HS-27A (cell line): ENCODE results near the gene SPRYD3.
A peak's percentile ranks its signal among the peaks of the same experiment; 100 is the strongest.
"Not testable (repeated sequence)": the region's sequence is repeated elsewhere in the genome, so short reads cannot be mapped to it uniquely, and the experiment has no call there.

Source experiments
- DNase-seq: peaks from one replicate; pipeline ENCODE4 v3.0.0-alpha.2; 2012; ENCODE audit warnings: low read depth, missing footprints

The SPRYD3 gene

GRCh38 chr12:53051058-53051880 lies 27.9 kb downstream of the SPRYD3 start:
- DNase-seq = no peak

- no peak for DNase-seq
These were observed 28.6 kb downstream of the SPRYD3 start for GRCh38 chr12:53050426-53051057.

GRCh38 chr12:53049571-53050318 lies 29.4 kb downstream of the SPRYD3 start, which contains the start of gene TNS2:
Gene TNS2 (plus strand): TSS chr12:53050065. CDS start chr12:53050186, 121 bp downstream.
- DNase-seq = no peak

GRCh38 chr12:53048780-53049401 lies 30.3 kb downstream of the SPRYD3 start:
- peak; percentile 59 for DNase-seq

- peak; percentile 66 for DNase-seq
These were observed 31.0 kb downstream of the SPRYD3 start for GRCh38 chr12:53048033-53048779.

- DNase-seq = peak; percentile 73
These were observed 31.8 kb downstream of the SPRYD3 start for GRCh38 chr12:53047221-53048032.

GRCh38 chr12:53046655-53047220 lies 32.5 kb downstream of the SPRYD3 start:
- DNase-seq = peak; percentile 73

- DNase-seq = no peak
These were observed 33.5 kb downstream of the SPRYD3 start for GRCh38 chr12:53045696-53046045.

- DNase-seq = no peak
These were observed 34.1 kb downstream of the SPRYD3 start for GRCh38 chr12:53044896-53045695.

- no peak for DNase-seq
These were observed 35.1 kb downstream of the SPRYD3 start for GRCh38 chr12:53044052-53044581.

GRCh38 chr12:53042607-53043454 lies 36.4 kb downstream of the SPRYD3 start:
- DNase-seq = no peak

GRCh38 chr12:53039851-53040250 lies 39.3 kb downstream of the SPRYD3 start:
- DNase-seq = no peak

GRCh38 chr12:53036802-53037201 lies 42.4 kb downstream of the SPRYD3 start:
- no peak for DNase-seq

- no peak for DNase-seq
These were observed 44.7 kb downstream of the SPRYD3 start for GRCh38 chr12:53034459-53034858.

GRCh38 chr12:53033832-53034231 lies 45.4 kb downstream of the SPRYD3 start:
- not testable (repeated sequence) for DNase-seq

GRCh38 chr12:53031616-53032015 lies 47.6 kb downstream of the SPRYD3 start:
- DNase-seq = no peak

- DNase-seq = not testable (repeated sequence)
These were observed 52.2 kb downstream of the SPRYD3 start for GRCh38 chr12:53027014-53027413.

- DNase-seq = no peak
These were observed 53.9 kb downstream of the SPRYD3 start for GRCh38 chr12:53025250-53025649.
